Measurements from ENCODE around the gene GNG14. TPM values are rescaled to one million over a fixed set of nuclear protein-coding genes. Genes with fewer than 3 reads are reported as not detected.

GNG14 gene
- total and polyA plus RNA-seq, 2 of the 13 experiments (the other 11 are each of a cell fraction or from before 2014, with no cell fraction given) = not detected

DNA sequence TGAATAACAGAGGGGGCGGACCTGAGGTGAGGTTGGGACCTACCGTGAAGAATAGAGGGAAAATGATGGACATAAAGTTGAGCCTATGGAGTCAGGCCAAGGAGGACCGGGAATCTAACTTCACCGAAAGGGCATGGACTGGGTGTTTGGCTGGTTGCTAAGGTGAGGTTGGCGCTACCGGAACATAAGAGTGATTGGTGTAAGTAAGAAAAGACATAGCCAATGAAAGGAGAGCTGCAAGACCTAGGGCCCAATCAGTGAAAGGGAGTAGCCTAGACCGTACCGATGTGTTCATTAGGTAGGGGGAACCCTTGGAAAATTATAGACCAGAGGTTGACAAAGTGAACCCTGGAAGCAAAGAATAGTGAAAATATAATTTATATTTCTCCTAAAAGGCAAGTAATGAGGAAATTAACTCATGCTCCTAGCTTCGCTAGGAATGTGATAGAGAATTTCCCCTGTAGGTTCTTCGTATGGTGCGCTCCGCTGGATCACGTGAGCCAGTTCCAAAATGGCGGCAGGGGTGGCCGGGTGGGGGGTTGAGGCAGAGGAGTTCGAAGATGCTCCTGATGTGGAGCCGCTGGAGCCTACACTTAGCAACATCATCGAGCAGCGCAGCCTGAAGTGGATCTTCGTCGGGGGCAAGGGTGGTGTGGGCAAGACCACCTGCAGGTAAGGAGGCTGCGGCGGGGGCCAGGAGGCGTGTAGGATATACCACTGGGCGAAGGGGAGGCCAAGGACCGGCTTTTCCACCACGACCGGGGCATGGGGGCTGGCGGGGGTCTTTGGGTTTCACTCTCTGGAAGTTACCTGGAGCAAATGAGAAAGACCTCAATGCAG lies 49.4 kb downstream of the GNG14 start, which contains the start of gene GET3 (continued):
- TF ChIP-seq, protein P1, sequence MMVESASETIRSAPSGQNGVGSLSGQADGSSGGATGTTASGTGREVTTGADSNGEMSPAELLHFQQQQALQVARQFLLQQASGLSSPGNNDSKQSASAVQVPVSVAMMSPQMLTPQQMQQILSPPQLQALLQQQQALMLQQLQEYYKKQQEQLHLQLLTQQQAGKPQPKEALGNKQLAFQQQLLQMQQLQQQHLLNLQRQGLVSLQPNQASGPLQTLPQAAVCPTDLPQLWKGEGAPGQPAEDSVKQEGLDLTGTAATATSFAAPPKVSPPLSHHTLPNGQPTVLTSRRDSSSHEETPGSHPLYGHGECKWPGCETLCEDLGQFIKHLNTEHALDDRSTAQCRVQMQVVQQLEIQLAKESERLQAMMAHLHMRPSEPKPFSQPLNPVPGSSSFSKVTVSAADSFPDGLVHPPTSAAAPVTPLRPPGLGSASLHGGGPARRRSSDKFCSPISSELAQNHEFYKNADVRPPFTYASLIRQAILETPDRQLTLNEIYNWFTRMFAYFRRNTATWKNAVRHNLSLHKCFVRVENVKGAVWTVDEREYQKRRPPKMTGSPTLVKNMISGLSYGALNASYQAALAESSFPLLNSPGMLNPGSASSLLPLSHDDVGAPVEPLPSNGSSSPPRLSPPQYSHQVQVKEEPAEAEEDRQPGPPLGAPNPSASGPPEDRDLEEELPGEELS (CRISPR knock-in tag; IDR thresholded peaks at IDR 0.05) = 0 out of 2 replicates have a peak, but pooled peaks have one; percentile 14
- TF ChIP-seq TMF1 (CRISPR knock-in tag; IDR thresholded peaks at IDR 0.05; ENCODE audit: low read depth) (no peak), KDM5A (IDR thresholded peaks at IDR 0.05; ENCODE audit: borderline replicate concordance, low read length) (peak; percentile 100), ZNF274 (CRISPR knock-in tag; IDR thresholded peaks at IDR 0.05) (0 out of 2 replicates have a peak, but pooled peaks have one; percentile 27), E2F2 (CRISPR knock-in tag; IDR thresholded peaks at IDR 0.05; ENCODE audit: borderline replicate concordance) (no peak; the same call in 1 of the 2 replicates), ZNF496 (CRISPR knock-in tag; IDR thresholded peaks at IDR 0.05; ENCODE audit: insufficient replicate concordance) (no peak), ATAD3A (CRISPR knock-in tag; IDR thresholded peaks at IDR 0.05) (no peak), KLF11 (CRISPR knock-in tag; IDR thresholded peaks at IDR 0.05) (peak; percentile 51; the same call in 1 of the 2 replicates), ZNF781 (CRISPR knock-in tag; IDR thresholded peaks at IDR 0.05; ENCODE audit: borderline replicate concordance, not compliant biosample characterization) (no peak), EZH2 (conservative IDR thresholded peaks at IDR 0.05; ENCODE audit: low read depth, low read length) (no peak), ZNF740 (CRISPR knock-in tag; IDR thresholded peaks at IDR 0.05) (peak; percentile 81; the same call in 1 of the 2 replicates), SMARCE1 (IDR thresholded peaks at IDR 0.05; ENCODE audit: borderline replicate concordance) (no peak), ZBTB37 (CRISPR knock-in tag; IDR thresholded peaks at IDR 0.05) (no peak), ZNF317 (CRISPR knock-in tag; IDR thresholded peaks at IDR 0.05) (no peak), ZNF782 (CRISPR knock-in tag; IDR thresholded peaks at IDR 0.05; ENCODE audit: borderline replicate concordance) (no peak)
- TF ChIP-seq, protein P2, sequence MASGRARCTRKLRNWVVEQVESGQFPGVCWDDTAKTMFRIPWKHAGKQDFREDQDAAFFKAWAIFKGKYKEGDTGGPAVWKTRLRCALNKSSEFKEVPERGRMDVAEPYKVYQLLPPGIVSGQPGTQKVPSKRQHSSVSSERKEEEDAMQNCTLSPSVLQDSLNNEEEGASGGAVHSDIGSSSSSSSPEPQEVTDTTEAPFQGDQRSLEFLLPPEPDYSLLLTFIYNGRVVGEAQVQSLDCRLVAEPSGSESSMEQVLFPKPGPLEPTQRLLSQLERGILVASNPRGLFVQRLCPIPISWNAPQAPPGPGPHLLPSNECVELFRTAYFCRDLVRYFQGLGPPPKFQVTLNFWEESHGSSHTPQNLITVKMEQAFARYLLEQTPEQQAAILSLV (CRISPR knock-in tag; IDR thresholded peaks at IDR 0.05; ENCODE audit: borderline replicate concordance) = no peak
- TF ChIP-seq, protein P3, sequence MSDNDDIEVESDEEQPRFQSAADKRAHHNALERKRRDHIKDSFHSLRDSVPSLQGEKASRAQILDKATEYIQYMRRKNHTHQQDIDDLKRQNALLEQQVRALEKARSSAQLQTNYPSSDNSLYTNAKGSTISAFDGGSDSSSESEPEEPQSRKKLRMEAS (IDR thresholded peaks at IDR 0.05) = peak; percentile 92
- TF ChIP-seq, protein P4, sequence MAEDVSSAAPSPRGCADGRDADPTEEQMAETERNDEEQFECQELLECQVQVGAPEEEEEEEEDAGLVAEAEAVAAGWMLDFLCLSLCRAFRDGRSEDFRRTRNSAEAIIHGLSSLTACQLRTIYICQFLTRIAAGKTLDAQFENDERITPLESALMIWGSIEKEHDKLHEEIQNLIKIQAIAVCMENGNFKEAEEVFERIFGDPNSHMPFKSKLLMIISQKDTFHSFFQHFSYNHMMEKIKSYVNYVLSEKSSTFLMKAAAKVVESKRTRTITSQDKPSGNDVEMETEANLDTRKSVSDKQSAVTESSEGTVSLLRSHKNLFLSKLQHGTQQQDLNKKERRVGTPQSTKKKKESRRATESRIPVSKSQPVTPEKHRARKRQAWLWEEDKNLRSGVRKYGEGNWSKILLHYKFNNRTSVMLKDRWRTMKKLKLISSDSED (CRISPR knock-in tag; IDR thresholded peaks at IDR 0.05) = no peak
- TF ChIP-seq, protein P5, sequence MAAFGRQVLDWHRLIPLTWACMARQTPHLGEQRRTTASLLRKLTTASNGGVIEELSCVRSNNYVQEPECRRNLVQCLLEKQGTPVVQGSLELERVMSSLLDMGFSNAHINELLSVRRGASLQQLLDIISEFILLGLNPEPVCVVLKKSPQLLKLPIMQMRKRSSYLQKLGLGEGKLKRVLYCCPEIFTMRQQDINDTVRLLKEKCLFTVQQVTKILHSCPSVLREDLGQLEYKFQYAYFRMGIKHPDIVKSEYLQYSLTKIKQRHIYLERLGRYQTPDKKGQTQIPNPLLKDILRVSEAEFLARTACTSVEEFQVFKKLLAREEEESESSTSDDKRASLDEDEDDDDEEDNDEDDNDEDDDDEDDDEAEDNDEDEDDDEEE (CRISPR knock-in tag; IDR thresholded peaks at IDR 0.05) = no peak
